K562 (cell line): ENCODE measurements around the gene TP73. TPM values are rescaled to one million over a fixed set of nuclear protein-coding genes. Genes with fewer than 3 reads are reported as not detected.
A peak's percentile ranks its signal among the peaks of the same experiment; 100 is the strongest.

Experiments used
- COPS2 ChIP-seq: fragments of 450-650 bp; conservative IDR thresholded peaks from 2 replicates; pipeline ENCODE4 v1.6.1; 2016; ENCODE audit warnings: mild to moderate bottlenecking, moderate library complexity
- ETS1 ChIP-seq: conservative IDR thresholded peaks from 2 replicates; pipeline ENCODE4 v1.6.1; 2011; ENCODE audit warnings: low read depth, mild to moderate bottlenecking, low read length; ENCODE audit not compliant: control insufficient read depth
- NFIC ChIP-seq: fragments of 450-650 bp; IDR thresholded peaks from 2 replicates; pipeline ENCODE4 v1.6.1; 2017; ENCODE audit warnings: mild to moderate bottlenecking, inconsistent platforms
- NR4A1 ChIP-seq, 2 experiments: fragments of 250-450 bp in 1 of 2; fragments of 450-650 bp in 1 of 2; sonication (Bioruptor Pico) in 1 of 2; IDR thresholded peaks; 2 replicates each; pipeline versions ENCODE4 v1.4.0 to v1.6.1; 2016 to 2020; ENCODE audit warnings: mild to moderate bottlenecking in 2 of 2, missing compliant biosample characterization in 1 of 2, missing genetic modification characterization in 1 of 2, moderate library complexity in 1 of 2
- PRMT5 ChIP-seq: sonication (generic); formaldehyde crosslinking; IDR thresholded peaks from 2 replicates; pipeline ENCODE4 v1.5.0; 2020; ENCODE audit warnings: missing genetic modification reagents
- PTTG1 ChIP-seq: fragments of 450-650 bp; IDR thresholded peaks from 2 replicates; pipeline ENCODE4 v1.6.1; 2016; ENCODE audit warnings: low read depth, mild to moderate bottlenecking, missing genetic modification characterization, missing compliant biosample characterization
- SMAD3 ChIP-seq: fragments of 450-650 bp; formaldehyde crosslinking; conservative IDR thresholded peaks from 2 replicates; pipeline ENCODE4 v1.4.0; 2020; ENCODE audit warnings: mild to moderate bottlenecking
- SOX6 ChIP-seq: fragments of 450-650 bp; IDR thresholded peaks from 2 replicates; pipeline ENCODE4 v1.6.1; 2014; ENCODE audit warnings: mild to moderate bottlenecking
- SUPT5H ChIP-seq: fragments of 450-650 bp; IDR thresholded peaks from 2 replicates; pipeline ENCODE4 v1.6.1; 2016
- ZKSCAN3 ChIP-seq: fragments of 250-450 bp; sonication (Bioruptor Pico); IDR thresholded peaks from 2 replicates; pipeline ENCODE4 v1.4.0; 2020
- ZNF212 ChIP-seq: fragments of 450-650 bp; formaldehyde crosslinking; IDR thresholded peaks from 2 replicates; pipeline ENCODE4 v1.4.0; 2020; ENCODE audit warnings: mild to moderate bottlenecking
- polyA plus RNA-seq, 8 experiments: library from polyadenylated mRNA; depleted of rRNA in 4 of 8; stranded (reverse) in 5 of 8; unstranded in 3 of 8; fragments of >200 nt; fragmentation: Nextera tagmentation in 2 of 8; fragmentation: Illumina TruSeq in 1 of 8; extraction: Ambion mirVana in 2 of 8; extraction: Trizol in 1 of 8; gene quantifications; 2 replicates each; pipeline versions ENCODE4 v1.2.1 to v1.2.3, GENCODE V29; 2011 to 2014; ENCODE audit warnings: inconsistent platforms in 1 of 8, missing spikeins in 1 of 8
- total RNA-seq, 7 experiments: library from RNA; depleted of rRNA in 6 of 7; stranded (reverse); fragments of >200 nt in 6 of 7; fragmentation: Illumina TruSeq in 2 of 7; extraction: Trizol in 2 of 7; gene quantifications; 2 replicates each; pipeline versions ENCODE4 v1.2.1 to v1.2.3, GENCODE V29; 2011 to 2021; ENCODE audit warnings: low replicate concordance in 1 of 7
- TF ChIP-seq, protein P1 (sequence below): sonication (generic); formaldehyde crosslinking; IDR thresholded peaks from 2 replicates; pipeline ENCODE4 v1.8.0; 2022; ENCODE audit warnings: mild to moderate bottlenecking, missing genetic modification reagents
- TF ChIP-seq, protein P2 (sequence below): sonication (generic); formaldehyde crosslinking; IDR thresholded peaks from 2 replicates; pipeline ENCODE4 v1.8.0; 2022; ENCODE audit warnings: missing genetic modification reagents, mild to moderate bottlenecking, moderate library complexity, borderline replicate concordance
- TF ChIP-seq, protein P3 (sequence below): fragments of 250-450 bp; sonication (Bioruptor Pico); IDR thresholded peaks from 2 replicates; pipeline ENCODE4 v1.4.0; 2020; ENCODE audit warnings: mild to moderate bottlenecking, moderate library complexity, borderline replicate concordance
- TF ChIP-seq, protein P4 (sequence below): sonication (generic); formaldehyde crosslinking; IDR thresholded peaks from 2 replicates; pipeline ENCODE4 v1.8.0; 2022; ENCODE audit warnings: mild to moderate bottlenecking, missing genetic modification reagents

The TP73 gene
- total and polyA plus RNA-seq, 9 of the 15 experiments (the other 6 are each of a cell fraction or from before 2014, with no cell fraction given): 0.07 to 1.6 (median 0.40) TPM; not detected in 2

DNA sequence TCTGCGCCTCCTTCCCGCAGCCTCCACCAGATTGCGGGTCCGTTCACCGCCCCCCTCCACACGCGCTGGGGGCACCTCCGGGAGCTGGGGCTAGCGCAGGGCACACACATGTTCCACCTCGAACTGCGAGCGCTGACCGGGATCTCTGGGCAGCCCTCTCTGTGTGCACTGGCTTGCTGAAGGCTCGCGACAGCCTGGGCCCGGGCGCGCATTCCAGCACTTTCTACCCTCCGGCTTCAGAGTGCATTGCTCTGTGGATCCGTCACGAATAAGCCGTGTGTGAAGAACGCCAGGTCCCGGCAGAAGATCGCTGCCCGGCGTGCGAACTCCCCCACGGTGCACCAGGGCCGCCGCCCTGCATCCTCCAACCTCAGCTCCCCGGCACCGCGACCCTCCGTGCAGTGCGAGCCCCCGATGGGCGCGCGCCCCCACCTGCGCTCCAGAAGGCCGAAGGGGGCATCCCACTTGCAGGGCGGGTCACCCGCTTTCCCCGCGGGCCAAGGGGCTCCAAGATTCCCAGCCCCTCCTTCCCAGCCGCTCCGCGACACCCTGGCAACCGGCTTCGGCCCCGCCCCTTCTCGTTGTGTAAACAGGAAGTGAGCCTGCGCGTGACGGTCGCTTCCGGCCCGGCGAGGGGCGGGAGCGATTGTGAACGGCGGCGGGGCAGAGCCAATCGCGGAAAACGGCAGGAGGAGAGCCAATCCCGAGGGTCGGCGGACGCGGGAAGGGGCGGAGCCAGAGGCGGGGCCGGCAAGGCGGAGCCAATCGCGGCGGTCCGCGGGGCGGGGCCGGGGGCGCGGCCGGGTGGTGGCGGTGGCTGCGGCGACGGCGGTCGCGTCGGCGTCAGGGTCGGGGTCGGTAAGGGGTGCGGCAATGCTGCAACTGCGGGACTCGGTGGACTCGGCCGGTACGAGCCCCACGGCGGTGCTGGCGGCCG lies 27.8 kb upstream of the TP73 start, which contains the start of gene TPRG1L (continued):
- TF ChIP-seq, protein P1, sequence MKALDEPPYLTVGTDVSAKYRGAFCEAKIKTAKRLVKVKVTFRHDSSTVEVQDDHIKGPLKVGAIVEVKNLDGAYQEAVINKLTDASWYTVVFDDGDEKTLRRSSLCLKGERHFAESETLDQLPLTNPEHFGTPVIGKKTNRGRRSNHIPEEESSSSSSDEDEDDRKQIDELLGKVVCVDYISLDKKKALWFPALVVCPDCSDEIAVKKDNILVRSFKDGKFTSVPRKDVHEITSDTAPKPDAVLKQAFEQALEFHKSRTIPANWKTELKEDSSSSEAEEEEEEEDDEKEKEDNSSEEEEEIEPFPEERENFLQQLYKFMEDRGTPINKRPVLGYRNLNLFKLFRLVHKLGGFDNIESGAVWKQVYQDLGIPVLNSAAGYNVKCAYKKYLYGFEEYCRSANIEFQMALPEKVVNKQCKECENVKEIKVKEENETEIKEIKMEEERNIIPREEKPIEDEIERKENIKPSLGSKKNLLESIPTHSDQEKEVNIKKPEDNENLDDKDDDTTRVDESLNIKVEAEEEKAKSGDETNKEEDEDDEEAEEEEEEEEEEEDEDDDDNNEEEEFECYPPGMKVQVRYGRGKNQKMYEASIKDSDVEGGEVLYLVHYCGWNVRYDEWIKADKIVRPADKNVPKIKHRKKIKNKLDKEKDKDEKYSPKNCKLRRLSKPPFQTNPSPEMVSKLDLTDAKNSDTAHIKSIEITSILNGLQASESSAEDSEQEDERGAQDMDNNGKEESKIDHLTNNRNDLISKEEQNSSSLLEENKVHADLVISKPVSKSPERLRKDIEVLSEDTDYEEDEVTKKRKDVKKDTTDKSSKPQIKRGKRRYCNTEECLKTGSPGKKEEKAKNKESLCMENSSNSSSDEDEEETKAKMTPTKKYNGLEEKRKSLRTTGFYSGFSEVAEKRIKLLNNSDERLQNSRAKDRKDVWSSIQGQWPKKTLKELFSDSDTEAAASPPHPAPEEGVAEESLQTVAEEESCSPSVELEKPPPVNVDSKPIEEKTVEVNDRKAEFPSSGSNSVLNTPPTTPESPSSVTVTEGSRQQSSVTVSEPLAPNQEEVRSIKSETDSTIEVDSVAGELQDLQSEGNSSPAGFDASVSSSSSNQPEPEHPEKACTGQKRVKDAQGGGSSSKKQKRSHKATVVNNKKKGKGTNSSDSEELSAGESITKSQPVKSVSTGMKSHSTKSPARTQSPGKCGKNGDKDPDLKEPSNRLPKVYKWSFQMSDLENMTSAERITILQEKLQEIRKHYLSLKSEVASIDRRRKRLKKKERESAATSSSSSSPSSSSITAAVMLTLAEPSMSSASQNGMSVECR (CRISPR knock-in tag): 0 out of 2 replicates have a peak, but pooled peaks have one; percentile 55
- TF ChIP-seq PRMT5 (CRISPR knock-in tag) (no peak), SOX6 (no peak), ETS1 (no peak; the same call in 1 of the 2 replicates), COPS2 (no peak), PTTG1 (tag) (no peak), NFIC (no peak), ZNF212 (CRISPR knock-in tag) (no peak), SMAD3 (CRISPR knock-in tag) (no peak), NR4A1 (CRISPR knock-in tag; IDR thresholded peaks at IDR 0.05) (no peak), NR4A1 (tag; IDR thresholded peaks at IDR 0.05) (no peak), SUPT5H (no peak), ZKSCAN3 (CRISPR knock-in tag) (no peak)
- TF ChIP-seq, protein P2, sequence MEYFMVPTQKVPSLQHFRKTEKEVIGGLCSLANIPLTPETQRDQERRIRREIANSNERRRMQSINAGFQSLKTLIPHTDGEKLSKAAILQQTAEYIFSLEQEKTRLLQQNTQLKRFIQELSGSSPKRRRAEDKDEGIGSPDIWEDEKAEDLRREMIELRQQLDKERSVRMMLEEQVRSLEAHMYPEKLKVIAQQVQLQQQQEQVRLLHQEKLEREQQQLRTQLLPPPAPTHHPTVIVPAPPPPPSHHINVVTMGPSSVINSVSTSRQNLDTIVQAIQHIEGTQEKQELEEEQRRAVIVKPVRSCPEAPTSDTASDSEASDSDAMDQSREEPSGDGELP (CRISPR knock-in tag): peak; percentile 83; the same call in 1 of the 2 replicates
- TF ChIP-seq, protein P3, sequence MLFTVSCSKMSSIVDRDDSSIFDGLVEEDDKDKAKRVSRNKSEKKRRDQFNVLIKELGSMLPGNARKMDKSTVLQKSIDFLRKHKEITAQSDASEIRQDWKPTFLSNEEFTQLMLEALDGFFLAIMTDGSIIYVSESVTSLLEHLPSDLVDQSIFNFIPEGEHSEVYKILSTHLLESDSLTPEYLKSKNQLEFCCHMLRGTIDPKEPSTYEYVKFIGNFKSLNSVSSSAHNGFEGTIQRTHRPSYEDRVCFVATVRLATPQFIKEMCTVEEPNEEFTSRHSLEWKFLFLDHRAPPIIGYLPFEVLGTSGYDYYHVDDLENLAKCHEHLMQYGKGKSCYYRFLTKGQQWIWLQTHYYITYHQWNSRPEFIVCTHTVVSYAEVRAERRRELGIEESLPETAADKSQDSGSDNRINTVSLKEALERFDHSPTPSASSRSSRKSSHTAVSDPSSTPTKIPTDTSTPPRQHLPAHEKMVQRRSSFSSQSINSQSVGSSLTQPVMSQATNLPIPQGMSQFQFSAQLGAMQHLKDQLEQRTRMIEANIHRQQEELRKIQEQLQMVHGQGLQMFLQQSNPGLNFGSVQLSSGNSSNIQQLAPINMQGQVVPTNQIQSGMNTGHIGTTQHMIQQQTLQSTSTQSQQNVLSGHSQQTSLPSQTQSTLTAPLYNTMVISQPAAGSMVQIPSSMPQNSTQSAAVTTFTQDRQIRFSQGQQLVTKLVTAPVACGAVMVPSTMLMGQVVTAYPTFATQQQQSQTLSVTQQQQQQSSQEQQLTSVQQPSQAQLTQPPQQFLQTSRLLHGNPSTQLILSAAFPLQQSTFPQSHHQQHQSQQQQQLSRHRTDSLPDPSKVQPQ: no peak
- TF ChIP-seq, protein P4, sequence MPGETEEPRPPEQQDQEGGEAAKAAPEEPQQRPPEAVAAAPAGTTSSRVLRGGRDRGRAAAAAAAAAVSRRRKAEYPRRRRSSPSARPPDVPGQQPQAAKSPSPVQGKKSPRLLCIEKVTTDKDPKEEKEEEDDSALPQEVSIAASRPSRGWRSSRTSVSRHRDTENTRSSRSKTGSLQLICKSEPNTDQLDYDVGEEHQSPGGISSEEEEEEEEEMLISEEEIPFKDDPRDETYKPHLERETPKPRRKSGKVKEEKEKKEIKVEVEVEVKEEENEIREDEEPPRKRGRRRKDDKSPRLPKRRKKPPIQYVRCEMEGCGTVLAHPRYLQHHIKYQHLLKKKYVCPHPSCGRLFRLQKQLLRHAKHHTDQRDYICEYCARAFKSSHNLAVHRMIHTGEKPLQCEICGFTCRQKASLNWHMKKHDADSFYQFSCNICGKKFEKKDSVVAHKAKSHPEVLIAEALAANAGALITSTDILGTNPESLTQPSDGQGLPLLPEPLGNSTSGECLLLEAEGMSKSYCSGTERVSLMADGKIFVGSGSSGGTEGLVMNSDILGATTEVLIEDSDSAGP (CRISPR knock-in tag): no peak
